ENCODE data around the gene ASB16. TPM values are rescaled to one million over a fixed set of nuclear protein-coding genes. Genes with fewer than 3 reads are reported as not detected.

The ASB16 gene
- total and polyA plus RNA-seq, 9 of the 15 experiments (the other 6 are each of a cell fraction or from before 2014, with no cell fraction given), result 0.03 to 0.07 TPM; not detected in 7

DNA sequence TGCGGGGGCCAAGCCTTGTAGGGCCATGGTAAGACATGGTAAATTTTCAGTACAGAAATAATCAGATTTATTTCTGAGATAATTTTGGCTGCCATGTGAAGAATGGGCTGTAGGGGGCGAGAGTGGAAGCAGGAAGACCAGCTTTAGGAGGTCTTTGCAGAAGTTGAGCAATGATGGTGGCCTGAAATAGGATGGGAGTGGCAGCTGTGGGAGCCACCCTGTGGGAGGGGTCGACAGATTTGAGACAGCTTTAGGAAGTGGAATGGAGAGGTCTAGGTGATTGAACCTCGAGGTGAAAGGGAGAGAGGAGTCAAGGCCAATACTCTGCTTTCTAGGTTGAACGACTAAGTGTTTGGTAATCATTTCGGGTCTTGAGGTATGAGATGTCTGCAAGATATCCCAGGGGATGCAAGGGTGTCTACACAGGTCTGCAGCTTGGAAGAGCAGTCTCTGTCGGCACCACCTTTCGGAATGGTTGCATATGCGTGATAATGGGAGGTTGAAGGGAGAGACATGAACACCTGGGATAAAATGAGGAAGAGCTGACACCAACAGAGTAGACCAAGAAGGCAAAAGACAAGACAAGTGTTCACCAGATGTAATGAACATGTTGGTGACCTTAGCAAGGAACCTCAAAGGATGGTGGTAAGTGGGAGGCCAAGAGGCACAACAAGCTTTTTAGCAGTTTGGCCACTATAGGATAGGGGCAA is 33.4 kb downstream of the ASB16 start (continued):
- TF ChIP-seq, protein P1, sequence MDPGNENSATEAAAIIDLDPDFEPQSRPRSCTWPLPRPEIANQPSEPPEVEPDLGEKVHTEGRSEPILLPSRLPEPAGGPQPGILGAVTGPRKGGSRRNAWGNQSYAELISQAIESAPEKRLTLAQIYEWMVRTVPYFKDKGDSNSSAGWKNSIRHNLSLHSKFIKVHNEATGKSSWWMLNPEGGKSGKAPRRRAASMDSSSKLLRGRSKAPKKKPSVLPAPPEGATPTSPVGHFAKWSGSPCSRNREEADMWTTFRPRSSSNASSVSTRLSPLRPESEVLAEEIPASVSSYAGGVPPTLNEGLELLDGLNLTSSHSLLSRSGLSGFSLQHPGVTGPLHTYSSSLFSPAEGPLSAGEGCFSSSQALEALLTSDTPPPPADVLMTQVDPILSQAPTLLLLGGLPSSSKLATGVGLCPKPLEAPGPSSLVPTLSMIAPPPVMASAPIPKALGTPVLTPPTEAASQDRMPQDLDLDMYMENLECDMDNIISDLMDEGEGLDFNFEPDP (CRISPR knock-in tag; IDR thresholded peaks at IDR 0.05), result no peak
- TF ChIP-seq, protein P2, sequence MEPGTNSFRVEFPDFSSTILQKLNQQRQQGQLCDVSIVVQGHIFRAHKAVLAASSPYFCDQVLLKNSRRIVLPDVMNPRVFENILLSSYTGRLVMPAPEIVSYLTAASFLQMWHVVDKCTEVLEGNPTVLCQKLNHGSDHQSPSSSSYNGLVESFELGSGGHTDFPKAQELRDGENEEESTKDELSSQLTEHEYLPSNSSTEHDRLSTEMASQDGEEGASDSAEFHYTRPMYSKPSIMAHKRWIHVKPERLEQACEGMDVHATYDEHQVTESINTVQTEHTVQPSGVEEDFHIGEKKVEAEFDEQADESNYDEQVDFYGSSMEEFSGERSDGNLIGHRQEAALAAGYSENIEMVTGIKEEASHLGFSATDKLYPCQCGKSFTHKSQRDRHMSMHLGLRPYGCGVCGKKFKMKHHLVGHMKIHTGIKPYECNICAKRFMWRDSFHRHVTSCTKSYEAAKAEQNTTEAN (CRISPR knock-in tag; IDR thresholded peaks at IDR 0.05), result no peak
- TF ChIP-seq ZNF217 (CRISPR knock-in tag; IDR thresholded peaks at IDR 0.05) (no peak), CBX3 (IDR thresholded peaks at IDR 0.05; ENCODE audit: borderline replicate concordance in 1 of 2, low read length in 2 of 2) (no peak), TBP (optimal IDR thresholded peaks at IDR 0.05; ENCODE audit: low read depth, low read length) (no peak), CCAR2 (IDR thresholded peaks at IDR 0.05; ENCODE audit: low read depth, low read length) (no peak), GTF2A2 (tag; IDR thresholded peaks at IDR 0.05) (no peak), BDP1 (IDR thresholded peaks at IDR 0.05; ENCODE audit: insufficient read depth, insufficient read length) (no peak), XRCC5 (IDR thresholded peaks at IDR 0.05; ENCODE audit: low read depth, low read length) (0 out of 2 replicates have a peak, but pooled peaks have one; percentile 28), CTBP1 (IDR thresholded peaks at IDR 0.05; ENCODE audit: borderline replicate concordance) (no peak), KLF16 (IDR thresholded peaks at IDR 0.05) (0 out of 2 replicates have a peak, but pooled peaks have one; percentile 21), KDM2B (CRISPR knock-in tag; IDR thresholded peaks at IDR 0.05) (no peak), SMARCB1 (IDR thresholded peaks at IDR 0.05; ENCODE audit: insufficient read length, low read depth) (no peak), PYGO2 (tag; IDR thresholded peaks at IDR 0.05) (no peak), RAD21 (CRISPR knock-in tag; conservative IDR thresholded peaks at IDR 0.05 in 1 of 2, IDR thresholded peaks at IDR 0.05 in 1 of 2) (peak in 1 of 2 experiments; percentile 44; a peak in 3 of 4 replicates), CHD2 (IDR thresholded peaks at IDR 0.05; ENCODE audit: low read depth, low read length) (no peak), RBM39 (optimal IDR thresholded peaks at IDR 0.05; ENCODE audit: low read depth, low read length) (peak; percentile 40), HDAC1 (IDR thresholded peaks at IDR 0.05) (no peak), NFXL1 (CRISPR knock-in tag; IDR thresholded peaks at IDR 0.05) (no peak)
- TF ChIP-seq, protein P3, sequence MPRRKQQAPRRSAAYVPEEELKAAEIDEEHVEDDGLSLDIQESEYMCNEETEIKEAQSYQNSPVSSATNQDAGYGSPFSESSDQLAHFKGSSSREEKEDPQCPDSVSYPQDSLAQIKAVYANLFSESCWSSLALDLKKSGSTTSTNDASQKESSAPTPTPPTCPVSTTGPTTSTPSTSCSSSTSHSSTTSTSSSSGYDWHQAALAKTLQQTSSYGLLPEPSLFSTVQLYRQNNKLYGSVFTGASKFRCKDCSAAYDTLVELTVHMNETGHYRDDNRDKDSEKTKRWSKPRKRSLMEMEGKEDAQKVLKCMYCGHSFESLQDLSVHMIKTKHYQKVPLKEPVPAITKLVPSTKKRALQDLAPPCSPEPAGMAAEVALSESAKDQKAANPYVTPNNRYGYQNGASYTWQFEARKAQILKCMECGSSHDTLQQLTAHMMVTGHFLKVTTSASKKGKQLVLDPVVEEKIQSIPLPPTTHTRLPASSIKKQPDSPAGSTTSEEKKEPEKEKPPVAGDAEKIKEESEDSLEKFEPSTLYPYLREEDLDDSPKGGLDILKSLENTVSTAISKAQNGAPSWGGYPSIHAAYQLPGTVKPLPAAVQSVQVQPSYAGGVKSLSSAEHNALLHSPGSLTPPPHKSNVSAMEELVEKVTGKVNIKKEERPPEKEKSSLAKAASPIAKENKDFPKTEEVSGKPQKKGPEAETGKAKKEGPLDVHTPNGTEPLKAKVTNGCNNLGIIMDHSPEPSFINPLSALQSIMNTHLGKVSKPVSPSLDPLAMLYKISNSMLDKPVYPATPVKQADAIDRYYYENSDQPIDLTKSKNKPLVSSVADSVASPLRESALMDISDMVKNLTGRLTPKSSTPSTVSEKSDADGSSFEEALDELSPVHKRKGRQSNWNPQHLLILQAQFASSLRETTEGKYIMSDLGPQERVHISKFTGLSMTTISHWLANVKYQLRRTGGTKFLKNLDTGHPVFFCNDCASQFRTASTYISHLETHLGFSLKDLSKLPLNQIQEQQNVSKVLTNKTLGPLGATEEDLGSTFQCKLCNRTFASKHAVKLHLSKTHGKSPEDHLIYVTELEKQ (CRISPR knock-in tag; IDR thresholded peaks at IDR 0.05), result no peak
- TF ChIP-seq, protein P4, sequence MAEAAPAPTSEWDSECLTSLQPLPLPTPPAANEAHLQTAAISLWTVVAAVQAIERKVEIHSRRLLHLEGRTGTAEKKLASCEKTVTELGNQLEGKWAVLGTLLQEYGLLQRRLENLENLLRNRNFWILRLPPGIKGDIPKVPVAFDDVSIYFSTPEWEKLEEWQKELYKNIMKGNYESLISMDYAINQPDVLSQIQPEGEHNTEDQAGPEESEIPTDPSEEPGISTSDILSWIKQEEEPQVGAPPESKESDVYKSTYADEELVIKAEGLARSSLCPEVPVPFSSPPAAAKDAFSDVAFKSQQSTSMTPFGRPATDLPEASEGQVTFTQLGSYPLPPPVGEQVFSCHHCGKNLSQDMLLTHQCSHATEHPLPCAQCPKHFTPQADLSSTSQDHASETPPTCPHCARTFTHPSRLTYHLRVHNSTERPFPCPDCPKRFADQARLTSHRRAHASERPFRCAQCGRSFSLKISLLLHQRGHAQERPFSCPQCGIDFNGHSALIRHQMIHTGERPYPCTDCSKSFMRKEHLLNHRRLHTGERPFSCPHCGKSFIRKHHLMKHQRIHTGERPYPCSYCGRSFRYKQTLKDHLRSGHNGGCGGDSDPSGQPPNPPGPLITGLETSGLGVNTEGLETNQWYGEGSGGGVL (CRISPR knock-in tag; IDR thresholded peaks at IDR 0.05), result no peak
